Activated gamma-delta T cell treated with anti-CD3 and anti-CD28 coated beads, Interleukin-2, amount 50 U/mL, for 16 hours (primary cell): ENCODE measurements around the gene GNG7.

ENCODE experiments used
- DNase-seq: peaks from one replicate; pipeline ENCODE4 v3.0.0-alpha.2; 2020; ENCODE audit warnings: low read depth

GNG7 gene

GRCh38 chr19:2641332-2641698, 61.2 kb downstream of the GNG7 start:
- DNase-seq: no peak

- DNase-seq: no peak
Observed at GRCh38 chr19:2640563-2641331, 61.7 kb downstream of the GNG7 start.

- DNase-seq: no peak
Observed at GRCh38 chr19:2639999-2640398, 62.5 kb downstream of the GNG7 start.

- DNase-seq: no peak
Observed at GRCh38 chr19:2638417-2638940, 64.0 kb downstream of the GNG7 start.

GRCh38 chr19:2636897-2637683, 65.4 kb downstream of the GNG7 start:
- DNase-seq: peak; percentile 60

- no peak for DNase-seq
Observed at GRCh38 chr19:2636141-2636896, 66.2 kb downstream of the GNG7 start.

- DNase-seq: no peak
Observed at GRCh38 chr19:2634960-2635359, 67.5 kb downstream of the GNG7 start.

- DNase-seq: no peak
Observed at GRCh38 chr19:2634228-2634951, 68.1 kb downstream of the GNG7 start.

- no peak for DNase-seq
Observed at GRCh38 chr19:2633693-2634075, 68.8 kb downstream of the GNG7 start.

GRCh38 chr19:2631213-2631821, 71.2 kb downstream of the GNG7 start:
- no peak for DNase-seq

GRCh38 chr19:2630352-2631001, 72.0 kb downstream of the GNG7 start:
- no peak for DNase-seq

- no peak for DNase-seq
Observed at GRCh38 chr19:2629491-2630351, 72.8 kb downstream of the GNG7 start.

- no peak for DNase-seq
Observed at GRCh38 chr19:2628597-2628996, 73.9 kb downstream of the GNG7 start.

- no peak for DNase-seq
Observed at GRCh38 chr19:2627855-2628254, 74.6 kb downstream of the GNG7 start.

- DNase-seq: no peak
Observed at GRCh38 chr19:2627319-2627829, 75.1 kb downstream of the GNG7 start.

GRCh38 chr19:2625434-2625833, 77.1 kb downstream of the GNG7 start:
- no peak for DNase-seq

- DNase-seq: no peak
Observed at GRCh38 chr19:2624537-2625091, 77.9 kb downstream of the GNG7 start.

GRCh38 chr19:2623798-2624197, 78.7 kb downstream of the GNG7 start:
- DNase-seq: no peak

- peak; percentile 58 for DNase-seq
Observed at GRCh38 chr19:2622371-2622961, 80.0 kb downstream of the GNG7 start.
